ENCODE measurements around the gene PARP8.

The PARP8 gene

DNA sequence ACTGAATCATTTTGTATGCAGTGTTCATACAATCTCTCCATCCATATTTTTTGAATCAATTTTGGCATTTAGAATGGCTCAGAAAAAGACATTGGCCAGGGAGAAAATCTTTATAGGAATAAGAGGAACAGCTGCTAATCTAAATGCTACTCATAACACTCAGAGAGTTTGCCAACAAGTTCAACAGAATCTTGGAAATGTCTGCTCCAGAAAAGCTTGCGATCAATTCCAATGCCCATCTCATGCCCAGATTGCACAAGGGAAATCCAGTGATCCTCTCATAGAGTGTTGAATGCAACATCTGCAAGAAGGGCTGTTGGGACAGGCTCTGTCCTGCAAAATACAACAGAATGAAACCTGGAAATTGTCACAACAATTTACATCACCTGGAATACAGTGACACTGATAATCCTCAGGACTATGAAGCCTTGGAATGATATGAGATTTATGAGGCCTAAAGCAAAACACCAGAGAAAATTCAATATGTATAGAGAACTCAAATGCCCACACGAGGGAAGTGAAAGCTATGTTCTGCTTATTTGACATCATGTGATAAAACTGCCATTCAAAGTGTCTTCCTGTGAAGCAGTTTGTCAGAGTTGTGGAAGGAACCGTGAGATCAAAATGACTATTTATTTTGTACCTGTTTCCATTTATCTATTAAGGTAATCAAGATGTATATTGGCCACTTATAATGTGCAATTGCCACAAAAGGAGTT, 190.1 kb downstream of the PARP8 start:
- DNase-seq = no peak

DNA sequence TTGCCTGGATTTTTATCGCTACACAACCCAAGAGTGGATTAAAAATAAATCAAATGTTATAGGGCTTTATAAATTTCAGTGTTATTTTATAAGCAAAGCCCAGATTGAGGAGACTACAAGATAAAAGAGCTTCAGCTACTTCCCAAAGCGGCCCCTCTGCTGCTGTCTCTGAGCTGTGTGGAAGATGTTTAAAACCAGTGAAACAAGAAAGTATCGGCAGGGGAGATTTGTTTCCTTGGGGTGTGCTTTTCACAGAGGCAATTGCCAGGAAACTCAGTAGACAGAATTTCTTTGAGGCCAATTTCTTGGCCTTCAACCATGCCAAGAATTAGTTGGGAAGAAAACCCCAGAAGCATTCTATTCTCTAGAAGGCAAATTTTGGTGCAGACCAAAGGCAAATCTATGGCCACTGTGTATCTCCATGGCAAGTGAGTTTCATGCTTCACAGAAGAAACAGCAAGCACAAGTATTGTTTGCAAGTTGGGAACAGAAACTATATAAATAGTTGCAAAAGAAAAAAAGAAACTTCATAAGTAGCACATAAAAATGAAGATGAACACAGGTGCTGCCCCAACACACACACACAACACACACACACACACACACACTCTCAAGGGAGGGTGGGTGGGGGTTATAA, 197.2 kb downstream of the PARP8 start:
- DNase-seq = no peak

DNA sequence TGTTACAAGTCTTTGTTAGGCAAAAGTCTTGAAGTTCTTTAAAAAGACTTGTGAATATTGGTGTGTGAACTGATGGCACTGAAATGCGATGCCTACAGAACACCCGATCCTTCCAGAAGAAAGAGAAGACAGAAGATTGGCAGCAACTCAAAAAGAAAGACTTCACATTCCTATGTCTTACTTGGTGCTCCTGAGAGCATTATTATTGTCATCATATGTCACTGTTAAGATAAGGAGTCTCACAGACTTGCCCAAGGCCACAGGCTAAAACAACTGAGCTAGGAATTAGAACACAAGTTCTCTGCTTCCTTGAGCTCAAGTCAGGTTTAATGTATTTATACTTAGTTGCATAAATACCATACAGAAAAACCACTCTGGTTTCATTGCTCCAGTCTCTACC, 198.0 kb downstream of the PARP8 start:
- DNase-seq = no peak

DNA sequence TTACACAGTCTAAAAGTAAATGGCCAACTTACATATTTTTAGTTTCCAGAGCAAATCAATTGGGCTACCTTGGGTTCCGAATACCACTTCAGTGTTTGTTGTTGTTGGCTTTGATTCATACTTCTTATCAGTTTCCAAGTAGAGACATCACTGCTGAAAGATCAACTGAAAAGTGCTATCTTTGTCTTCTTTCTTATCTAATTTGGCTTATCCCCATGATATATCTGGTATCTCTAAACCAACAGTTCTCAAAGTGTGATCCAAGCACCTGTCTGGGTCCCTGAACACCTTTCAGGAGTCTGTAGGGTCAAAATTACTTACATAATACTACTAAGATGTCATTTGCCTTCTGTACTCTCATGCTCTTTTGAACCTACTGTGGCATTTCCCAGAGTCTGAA, 200.0 kb downstream of the PARP8 start:
- no peak for DNase-seq

DNA sequence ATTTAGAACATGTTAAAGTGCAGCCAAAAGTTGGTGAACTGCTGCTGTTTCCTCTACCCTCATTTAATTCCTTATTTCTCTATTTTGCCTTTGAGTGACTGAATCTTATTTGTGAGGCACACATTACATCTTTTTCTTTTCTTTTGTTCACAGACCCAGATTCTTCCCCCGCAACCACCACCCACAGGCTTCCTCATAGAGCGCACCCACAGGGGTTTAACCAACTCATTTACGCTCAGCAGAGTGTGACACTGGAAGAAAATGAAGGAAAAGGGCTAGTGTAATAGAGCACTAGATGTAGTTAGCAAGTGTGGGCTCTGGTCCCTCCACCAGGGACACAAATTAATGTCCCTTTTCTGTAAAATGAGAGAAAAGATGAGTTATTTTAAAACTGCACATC, 200.7 kb downstream of the PARP8 start:
- no peak for DNase-seq

DNA sequence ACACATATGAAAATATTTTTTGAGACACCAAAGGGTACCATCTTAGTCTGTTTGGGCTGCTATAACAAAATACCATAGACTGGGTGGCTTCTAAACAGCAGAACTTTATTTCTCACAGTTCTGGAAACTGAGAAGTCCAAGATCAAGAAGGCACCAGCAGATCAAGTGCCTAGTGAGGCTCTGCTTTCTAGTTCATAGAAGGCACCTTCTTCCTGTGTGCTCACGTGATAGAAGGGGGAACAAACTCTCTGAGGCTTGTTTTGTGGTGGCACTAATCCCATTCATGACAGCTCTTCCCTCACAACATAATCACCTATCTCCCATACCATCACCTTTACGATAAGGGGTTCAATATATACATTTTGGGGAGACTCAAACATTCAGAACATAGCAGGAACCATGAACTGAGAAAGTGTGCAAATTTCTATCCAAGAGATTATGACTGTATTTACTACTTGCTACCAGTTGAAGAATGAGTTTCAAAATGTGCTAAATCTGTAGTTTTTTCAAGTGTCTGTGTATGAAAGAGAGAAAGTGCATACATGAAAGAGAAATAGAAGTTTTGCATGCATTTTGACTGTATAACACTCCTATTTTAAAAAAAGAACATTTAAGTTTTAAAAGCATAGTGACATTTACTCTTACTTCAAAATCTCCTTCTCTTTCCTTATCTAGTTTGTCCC, 207.3 kb downstream of the PARP8 start:
- no peak for DNase-seq

DNA sequence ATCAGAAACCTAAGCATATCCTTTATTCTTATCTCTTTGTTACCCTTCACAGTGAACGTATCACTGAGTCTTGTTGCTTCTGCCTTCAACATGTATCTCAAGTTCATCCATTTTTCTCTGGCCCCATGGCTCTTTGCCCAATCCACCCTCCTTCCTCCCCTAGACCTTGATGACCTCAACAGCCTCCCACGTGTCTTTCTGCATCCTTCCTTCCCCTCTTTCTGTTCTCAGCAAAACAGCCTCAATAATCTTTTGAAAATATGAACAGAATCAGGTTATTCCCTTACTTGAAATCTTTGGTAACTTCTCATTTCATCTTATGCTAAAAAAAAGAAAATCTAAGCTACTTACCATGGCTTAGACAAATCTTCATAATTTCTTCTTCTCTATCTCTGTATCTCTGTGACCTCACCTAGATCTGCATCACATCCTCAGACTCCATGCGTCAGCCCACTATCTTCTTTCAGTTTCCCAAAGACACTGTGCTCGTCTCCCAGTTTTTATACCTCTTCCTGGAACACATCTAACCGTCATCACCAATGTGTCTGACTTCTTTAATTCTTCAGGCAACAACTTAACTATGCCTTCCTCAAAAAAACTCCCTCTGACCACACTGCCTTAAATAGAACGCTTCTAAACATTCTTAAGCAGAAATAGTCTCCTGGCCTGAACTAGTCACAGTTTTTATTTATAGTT, 208.0 kb downstream of the PARP8 start:
- no peak for DNase-seq

DNA sequence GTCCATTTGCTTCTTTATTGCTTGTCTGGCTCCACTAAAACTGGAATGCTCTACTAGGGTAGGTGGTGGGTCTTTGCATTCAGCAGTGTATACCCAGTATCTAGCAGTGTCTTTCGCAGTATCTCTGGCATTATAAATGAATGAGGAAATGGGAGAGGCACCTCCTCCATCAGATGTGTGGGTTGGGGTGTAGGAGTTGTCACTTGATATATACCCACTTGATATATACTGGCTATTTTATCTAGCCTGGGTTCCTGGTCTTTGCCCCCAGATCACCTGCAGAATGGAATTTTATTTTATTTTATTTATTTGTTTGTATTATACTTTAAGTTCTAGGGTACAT, 208.5 kb downstream of the PARP8 start:
- DNase-seq = no peak

DNA sequence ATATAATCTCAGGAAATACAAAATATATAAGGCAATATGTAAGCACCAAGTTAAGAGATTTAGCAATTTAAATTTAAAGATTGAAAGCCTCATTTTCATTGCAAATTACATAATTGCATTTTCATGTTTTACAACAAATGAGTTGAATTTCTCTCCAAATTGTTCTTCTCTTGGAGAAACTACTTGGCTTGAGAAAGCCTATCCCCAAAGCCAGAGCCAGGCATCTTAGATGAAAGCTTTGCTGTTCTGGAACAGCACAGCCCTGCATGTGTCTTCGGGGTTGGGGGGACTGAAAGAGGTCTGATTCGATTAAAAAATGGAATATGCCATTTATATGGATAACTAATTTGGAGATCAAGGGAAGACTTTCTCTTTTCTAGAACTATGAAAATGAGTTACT, 212.0 kb downstream of the PARP8 start:
- DNase-seq = no peak

DNA sequence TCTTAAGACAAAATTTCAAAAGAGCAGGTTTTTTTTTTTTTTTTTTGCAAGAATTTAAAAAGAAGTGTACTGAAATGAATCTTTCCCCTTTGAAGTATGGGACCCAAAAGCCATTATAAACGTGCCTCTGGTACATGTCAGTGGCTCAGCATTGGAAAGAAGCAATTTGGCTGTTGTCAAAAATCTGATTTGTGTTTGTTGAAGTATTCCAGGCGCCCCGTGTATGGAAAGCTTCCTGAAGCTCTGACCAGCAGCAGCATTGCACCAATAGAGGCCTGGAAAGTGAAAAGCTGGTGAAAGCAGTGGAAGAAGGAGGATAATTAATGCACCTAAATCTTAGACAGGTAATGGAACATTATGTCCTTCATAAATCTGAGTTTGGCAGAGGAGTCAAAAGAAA, 215.0 kb downstream of the PARP8 start:
- DNase-seq = no peak

DNA sequence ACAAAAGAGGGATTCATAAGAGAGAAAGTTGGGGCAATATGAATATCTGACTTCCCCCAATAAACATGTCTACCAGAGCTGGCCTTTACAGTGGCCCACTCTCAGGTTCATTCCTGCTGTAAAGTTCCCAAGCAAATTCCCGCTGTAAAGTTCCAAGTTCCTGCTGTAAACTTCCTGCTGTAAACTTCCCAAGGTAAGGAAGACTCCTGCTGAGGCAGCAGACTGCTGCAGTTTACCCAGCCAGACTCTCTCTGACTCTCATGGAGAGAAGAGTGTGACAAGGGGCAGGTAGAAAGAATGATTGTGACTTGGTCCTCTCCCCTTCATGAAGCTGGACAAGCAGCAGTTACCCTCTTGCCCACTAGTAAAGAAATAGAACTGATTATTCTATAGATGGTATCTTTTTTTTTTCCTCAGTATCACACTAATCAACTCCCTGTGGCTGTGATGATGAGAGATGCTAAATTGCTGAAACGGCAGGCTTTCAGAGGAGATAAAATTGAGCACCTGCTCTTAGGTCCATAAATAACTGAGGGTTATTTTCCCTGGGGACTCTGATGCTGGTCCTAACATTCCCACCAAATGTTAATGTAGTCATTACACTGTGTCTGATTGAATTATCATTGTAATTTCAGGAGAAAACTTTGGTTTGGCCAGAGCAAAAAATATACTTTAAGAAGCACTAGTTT, 220.4 kb downstream of the PARP8 start:
- DNase-seq = no peak

DNA sequence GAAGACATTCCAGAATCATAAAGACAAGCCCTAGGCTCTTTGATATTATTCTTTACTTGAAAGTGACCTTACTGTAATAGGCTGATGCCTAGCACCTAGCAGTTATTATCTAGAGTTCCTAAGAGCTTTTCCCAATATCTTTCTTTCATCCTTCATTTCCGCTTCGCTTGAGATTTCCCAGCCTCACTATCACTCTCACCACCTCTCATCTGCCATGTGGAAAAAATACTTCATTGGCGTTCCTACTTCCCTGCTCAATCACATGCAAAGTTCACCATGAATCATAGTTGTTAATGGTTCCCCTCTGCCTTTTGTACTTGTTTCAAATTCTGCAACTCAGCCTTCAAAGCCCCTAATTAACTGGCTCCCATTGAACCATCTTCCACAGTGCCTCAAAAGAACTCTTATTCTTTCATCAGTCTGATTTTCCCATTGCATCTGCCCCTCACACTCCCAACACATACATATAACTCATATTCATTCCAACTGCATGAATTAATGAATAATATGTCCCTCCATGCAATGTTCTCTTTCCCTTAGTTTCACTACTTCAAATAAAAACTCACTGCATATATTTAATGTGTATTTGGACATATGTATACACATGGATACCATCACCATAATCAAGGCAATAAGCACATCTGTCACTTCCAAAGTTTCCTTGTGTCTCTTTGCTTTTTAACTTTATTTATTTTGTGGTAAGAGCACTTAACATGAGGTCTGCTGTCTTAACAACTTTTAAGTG, 221.6 kb downstream of the PARP8 start:
- DNase-seq = no peak

DNA sequence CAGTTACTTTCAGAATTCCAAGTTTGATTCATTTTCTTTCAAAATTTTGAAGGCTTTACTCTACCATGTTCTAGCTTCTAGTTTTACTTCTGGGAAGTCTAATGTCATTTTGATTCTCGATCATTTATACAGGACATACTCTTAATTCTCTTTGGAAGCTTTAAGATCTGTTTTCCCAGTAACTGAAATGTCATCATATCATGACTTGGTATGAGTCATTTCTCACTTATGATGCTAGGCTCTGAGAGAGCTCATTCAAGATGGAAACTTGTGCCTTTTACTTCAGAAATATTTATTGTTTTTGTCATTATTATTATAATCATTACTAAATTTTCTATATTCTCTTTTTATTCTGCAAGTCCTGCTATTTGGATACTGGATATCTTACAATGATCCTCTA, 222.3 kb downstream of the PARP8 start:
- DNase-seq = no peak

DNA sequence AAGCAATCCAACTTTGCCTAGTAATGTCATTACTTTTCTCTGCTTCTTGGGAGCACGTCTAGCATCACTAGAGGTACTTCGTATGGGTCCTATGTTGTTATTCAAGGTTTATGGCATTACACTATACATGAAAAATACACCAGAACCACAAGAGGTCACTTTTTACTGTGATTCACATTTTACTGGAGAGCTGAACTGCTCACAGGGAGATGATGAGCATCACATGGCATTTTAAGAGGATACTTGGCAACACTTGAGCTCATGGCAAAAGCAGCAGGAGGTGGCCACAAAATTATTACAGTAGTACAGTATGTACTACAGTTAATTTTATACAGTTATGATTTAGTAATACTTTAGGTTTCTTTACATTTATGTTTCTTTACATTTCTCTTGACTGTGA, 223.4 kb downstream of the PARP8 start:
- no peak for DNase-seq

Data from HCEC 1CT (cell line).